GM12891 (cell line): ENCODE measurements around the gene EGLN1. TPM values are rescaled to one million over a fixed set of nuclear protein-coding genes. Genes with fewer than 3 reads are reported as not detected.
"Not testable (repeated sequence)": the region's sequence is repeated elsewhere in the genome, so short reads cannot be mapped to it uniquely, and the experiment has no call there.

Experiments
- DNase-seq: peaks from one replicate; pipeline ENCODE4 v3.0.0; 2011; ENCODE audit warnings: low spot score; ENCODE audit not compliant: insufficient read length
- FAIRE-seq: peaks from 2 replicates; lab custom pipeline; 2011; peaks lifted over from hg19 to GRCh38; lab: Jason Lieb, UNC
- PAX5 ChIP-seq: IDR thresholded peaks from 2 replicates; pipeline ENCODE4 v1.6.1; 2011; ENCODE audit warnings: low read length, moderate library complexity, mild to moderate bottlenecking; ENCODE audit not compliant: insufficient read depth, severe bottlenecking
- POLR2A ChIP-seq: IDR thresholded peaks from 2 replicates; pipeline ENCODE4 v1.6.1; 2011; ENCODE audit warnings: low read depth, low read length, control low read depth
- POLR2AphosphoS5 ChIP-seq: IDR thresholded peaks from 2 replicates; pipeline ENCODE4 v1.6.1; 2011; ENCODE audit warnings: low read depth, low read length, control low read depth
- POU2F2 ChIP-seq: IDR thresholded peaks from 2 replicates; pipeline ENCODE4 v1.6.1; 2011; ENCODE audit warnings: low read depth, mild to moderate bottlenecking, control low read depth, low read length, moderate library complexity
- SPI1 ChIP-seq: IDR thresholded peaks from 2 replicates; pipeline ENCODE4 v1.6.1; 2011; ENCODE audit warnings: low read depth, low read length, control low read depth
- TAF1 ChIP-seq: IDR thresholded peaks from 2 replicates; pipeline ENCODE4 v1.6.1; 2011; ENCODE audit warnings: low read depth, low read length, control low read depth
- polyA plus RNA-seq: library from polyadenylated mRNA; unstranded; fragments of >200 nt; gene quantifications from one replicate; pipeline ENCODE4 v1.2.1, GENCODE V29; 2012; ENCODE audit warnings: low read depth, missing spikeins, inconsistent platforms; ENCODE audit not compliant: missing spikeins

Gene EGLN1
- 23.1 TPM for polyA plus RNA-seq

DNA sequence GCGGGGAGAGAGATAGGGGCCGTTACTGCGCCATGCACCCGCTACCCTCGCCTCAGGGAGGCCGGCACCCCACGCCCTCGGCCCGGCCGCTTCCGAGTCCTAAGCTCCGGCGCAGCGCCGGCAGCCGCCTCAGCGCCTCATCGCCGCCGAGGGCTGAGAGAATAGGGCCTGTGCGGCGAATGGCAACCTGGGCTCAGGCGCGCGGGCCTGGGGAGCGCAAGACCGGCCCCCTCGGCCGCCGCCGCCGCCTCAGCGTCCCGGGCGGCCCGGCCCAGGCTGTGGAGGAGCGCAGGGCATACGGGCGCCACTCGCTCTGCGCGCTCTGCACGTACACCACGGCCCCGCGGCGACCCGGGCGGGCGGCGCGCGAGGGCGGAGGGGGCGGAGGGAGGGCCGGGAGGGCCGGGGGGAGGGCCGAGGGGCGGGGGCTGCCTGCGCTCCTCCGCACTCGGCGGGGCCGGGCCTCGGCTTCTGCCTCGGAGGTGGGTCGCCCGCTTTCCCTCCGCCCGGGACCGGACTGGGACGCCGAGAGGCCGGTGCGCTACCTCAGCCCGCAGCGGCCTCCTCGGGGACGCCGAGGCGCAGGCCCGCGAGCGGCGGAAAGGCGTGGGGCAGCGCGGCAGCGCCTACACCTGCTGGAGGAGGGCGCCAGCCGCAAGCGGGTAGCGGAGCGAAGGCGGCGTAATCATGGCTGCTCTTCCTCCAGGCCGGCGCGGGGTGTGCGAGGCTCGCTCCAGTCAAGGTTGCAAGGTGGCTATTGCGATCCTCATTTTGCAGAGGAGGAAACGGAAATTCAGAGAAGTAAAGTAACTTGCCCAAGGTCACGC lies at the start of gene EGLN1:
TSS of gene EGLN1 (minus strand) at position 317 of the 827 bp plus-strand sequence. CDS start 399 bp downstream, outside the sequence.
- TF ChIP-seq PAX5 (no peak), POLR2A (peak; percentile 68), TAF1 (peak; percentile 69), POU2F2 (no peak)
- FAIRE-seq: peak; percentile 96
- peak; percentile 70 for DNase-seq

GRCh38 chr1:231471500-231471899 lies 49.4 kb upstream of the EGLN1 start:
- DNase-seq, FAIRE-seq: not testable (repeated sequence)

DNA sequence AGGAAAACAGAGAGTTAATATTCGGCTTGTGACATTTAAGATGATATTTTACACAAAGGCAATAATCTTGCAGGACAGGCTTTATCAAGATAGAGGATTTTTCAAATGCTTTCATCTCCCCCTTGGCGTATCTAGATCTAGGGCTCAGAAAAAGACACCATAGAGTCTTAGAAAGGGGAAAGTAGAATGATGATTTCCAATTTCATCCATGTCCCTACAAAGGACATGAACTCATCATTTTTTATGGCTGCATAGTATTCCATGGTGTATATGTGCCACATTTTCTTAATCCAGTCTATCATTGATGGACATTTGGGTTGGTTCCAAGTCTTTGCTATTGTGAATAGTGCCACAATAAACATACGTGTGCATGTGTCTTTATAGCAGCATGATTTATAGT lies 48.9 kb upstream of the EGLN1 start:
- not testable (repeated sequence) for FAIRE-seq, DNase-seq

- TF ChIP-seq TAF1 (no peak), POLR2AphosphoS5 (no peak), SPI1 (no peak), POU2F2 (no peak), PAX5 (no peak), POLR2A (no peak)
- no peak for FAIRE-seq
- DNase-seq: no peak
Measured at GRCh38 chr1:231467986-231468385, 45.9 kb upstream of the EGLN1 start.

DNA sequence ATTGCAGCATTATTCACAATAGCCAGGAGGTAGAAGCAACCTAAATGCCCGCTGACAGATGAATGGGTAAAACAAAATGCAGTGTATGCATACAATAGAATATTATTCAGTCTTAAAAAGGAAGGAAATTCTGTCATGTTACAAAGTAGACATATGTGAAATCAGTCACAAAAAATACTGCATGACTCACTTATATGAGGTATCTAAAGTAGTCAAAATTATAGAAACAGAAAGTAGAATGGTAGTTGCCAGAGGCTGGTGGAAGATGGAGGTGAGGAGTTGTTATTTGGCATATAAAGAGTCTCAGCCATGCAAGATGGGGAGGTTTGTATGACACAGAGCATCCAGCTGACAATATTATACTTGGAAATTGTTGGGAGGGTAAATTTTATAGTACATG lies 43.0 kb upstream of the EGLN1 start:
- DNase-seq: no peak
- TF ChIP-seq SPI1: no peak
- TF ChIP-seq POU2F2: no peak
- TF ChIP-seq PAX5: no peak
- TF ChIP-seq TAF1: no peak
- no peak for TF ChIP-seq POLR2AphosphoS5
- TF ChIP-seq POLR2A: no peak
- no peak for FAIRE-seq

DNA sequence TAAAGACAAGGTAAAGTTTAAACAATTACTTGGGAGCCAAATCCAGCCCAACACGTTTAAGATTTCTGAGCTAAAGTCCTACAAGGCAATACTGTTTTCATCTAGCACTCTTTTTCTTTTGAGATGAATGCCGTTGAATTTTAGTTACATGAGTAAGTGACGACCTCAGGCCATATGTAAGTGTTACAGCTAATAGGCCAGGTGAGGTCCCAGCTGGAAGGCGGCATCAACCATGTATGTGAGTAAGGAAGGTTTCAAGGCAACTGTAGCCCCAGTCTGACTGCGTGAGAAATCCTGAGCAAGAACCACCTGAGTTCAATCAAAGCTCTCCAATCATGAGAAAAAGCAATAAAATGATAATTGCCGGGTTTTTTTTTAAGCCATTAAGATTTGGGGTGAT lies 41.5 kb upstream of the EGLN1 start:
- DNase-seq (no peak), FAIRE-seq (no peak)
- TF ChIP-seq PAX5 (no peak), POU2F2 (no peak), POLR2AphosphoS5 (no peak), POLR2A (no peak), SPI1 (no peak), TAF1 (no peak)

DNA sequence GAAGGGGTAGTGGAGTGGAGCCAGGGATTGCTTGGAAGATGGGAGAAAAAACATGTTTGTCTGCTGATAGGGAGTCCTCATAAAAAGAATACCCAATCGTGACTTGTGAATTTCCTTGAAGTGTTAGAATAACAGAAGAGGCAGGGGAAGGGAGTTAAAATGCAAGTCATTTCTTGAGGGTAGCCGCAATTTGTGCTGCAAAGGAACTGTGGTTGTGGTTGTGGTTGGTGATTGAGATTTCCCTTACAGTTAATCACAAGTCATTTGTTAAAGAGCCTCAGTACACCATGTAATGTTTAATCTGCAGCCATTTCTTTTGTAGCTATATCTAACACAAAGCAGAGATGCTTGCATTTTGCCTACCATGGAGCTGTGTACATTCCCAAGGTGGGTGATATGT lies 38.5 kb upstream of the EGLN1 start:
- DNase-seq: peak; percentile 10
- TF ChIP-seq PAX5 (no peak), SPI1 (no peak), POU2F2 (no peak), POLR2AphosphoS5 (no peak), POLR2A (no peak), TAF1 (no peak)
- FAIRE-seq: peak; percentile 48

DNA sequence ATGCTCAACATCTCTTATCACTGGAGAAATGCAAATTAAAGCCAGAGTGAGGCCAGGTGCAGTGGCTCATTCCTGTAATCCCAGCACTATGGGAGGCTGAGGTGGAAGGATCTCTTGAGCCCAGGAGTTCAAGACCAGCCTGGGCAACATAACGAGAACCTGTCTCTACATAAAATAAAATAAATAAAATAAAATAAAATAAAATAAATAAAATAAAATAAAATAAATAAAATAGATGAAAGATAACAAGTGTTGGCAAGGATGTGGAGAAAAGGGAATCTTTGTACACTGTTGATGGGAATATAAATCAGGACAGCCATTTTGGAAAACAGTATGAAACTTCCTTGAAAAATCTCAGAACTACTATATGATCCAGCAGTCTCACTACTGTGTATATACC lies 37.4 kb upstream of the EGLN1 start:
- not testable (repeated sequence) for DNase-seq, FAIRE-seq

- not testable (repeated sequence) for DNase-seq, FAIRE-seq
Measured at GRCh38 chr1:231457956-231458355, 35.9 kb upstream of the EGLN1 start.

- DNase-seq, FAIRE-seq: not testable (repeated sequence)
Measured at GRCh38 chr1:231454133-231454532, 32.0 kb upstream of the EGLN1 start.

DNA sequence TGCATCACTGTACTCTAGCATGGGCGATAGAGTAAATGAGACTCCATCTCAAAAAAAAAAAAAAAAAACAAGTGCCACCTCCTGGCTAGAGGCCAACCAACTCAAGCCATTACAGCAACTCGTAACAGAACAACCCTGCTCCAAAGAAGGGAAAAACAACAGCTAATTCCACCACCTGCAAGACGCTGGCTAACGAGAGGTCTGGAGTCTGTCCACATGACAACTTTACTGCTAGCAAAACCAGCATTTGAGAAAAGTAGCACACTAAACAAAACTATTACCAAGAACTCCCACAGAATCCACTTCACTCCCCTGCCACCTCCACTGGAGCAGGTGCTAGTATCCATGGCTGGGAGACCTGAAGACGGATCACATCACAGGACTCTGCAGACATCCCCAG lies 24.1 kb upstream of the EGLN1 start:
- no peak for FAIRE-seq

More for the DNA sequence above, 24.1 kb upstream of the EGLN1 start:
- no peak for DNase-seq
- no peak for TF ChIP-seq PAX5
- no peak for TF ChIP-seq SPI1
- TF ChIP-seq TAF1: no peak
- no peak for TF ChIP-seq POU2F2
- TF ChIP-seq POLR2A: no peak
- no peak for TF ChIP-seq POLR2AphosphoS5
